ENCODE data around the gene CHEK1. TPM values are rescaled to one million over a fixed set of nuclear protein-coding genes. Genes with fewer than 3 reads are reported as not detected.

Gene CHEK1
- total and polyA plus RNA-seq, 2 donors from 2014 or later: 4.6 to 4.9 TPM

GRCh38 chr11:125618383-125618782 is 6.6 kb upstream of the CHEK1 start:
- FAIRE-seq: no peak

GRCh38 chr11:125621995-125622394 is 3.0 kb upstream of the CHEK1 start:
- no peak overlapping the region for H3K9ac ChIP-seq (ENCODE audit: low read length in 3 of 3)
- intact Hi-C loops (cut with DNase I): no loop called here
- H3K4me3 ChIP-seq (ENCODE audit: low read length in 3 of 3): no peak overlapping the region
- H3K27me3 ChIP-seq (ENCODE audit: control insufficient read depth, insufficient read depth, low read length): no peaks in the 10 kb centered on the region
- H3K36me3 ChIP-seq (ENCODE audit: control insufficient read depth in 2 of 3, insufficient read depth in 3 of 3, low read length in 3 of 3): peaks cover 2 to 34% (median 28%) of the 10 kb centered on the region in 3 donors
- no peaks in the 10 kb centered on the region for H3K9me3 ChIP-seq (ENCODE audit: control insufficient read depth in 2 of 3, insufficient read depth in 1 of 3, low read length in 3 of 3)
- no peak for DNase-seq
- no peak for TF ChIP-seq CTCF (IDR thresholded peaks at IDR 0.05; ENCODE audit: borderline replicate concordance, extremely low read depth, insufficient read depth)
- no peak for FAIRE-seq
- H3K27ac ChIP-seq (ENCODE audit: low read depth in 2 of 2, low read length in 2 of 2): no peak overlapping the region
- H3K4me1 ChIP-seq (ENCODE audit: control insufficient read depth in 2 of 3, insufficient read depth in 2 of 3, low read depth in 1 of 3, low read length in 3 of 3): peaks cover 0 to 4% (median 0%) of the 10 kb centered on the region in 3 donors

More at GRCh38 chr11:125618383-125618782, 6.6 kb upstream of the CHEK1 start:
- H3K27me3 ChIP-seq (ENCODE audit: control insufficient read depth, insufficient read depth, low read length): no peaks in the 10 kb centered on the region
- intact Hi-C loops (cut with DNase I): no loop called here
- no peak for TF ChIP-seq CTCF (IDR thresholded peaks at IDR 0.05; ENCODE audit: borderline replicate concordance, extremely low read depth, insufficient read depth)
- no peaks in the 10 kb centered on the region for H3K9me3 ChIP-seq (ENCODE audit: control insufficient read depth in 2 of 3, insufficient read depth in 1 of 3, low read length in 3 of 3)
- no peak overlapping the region for H3K4me3 ChIP-seq (ENCODE audit: low read length in 3 of 3)
- H3K27ac ChIP-seq (ENCODE audit: low read depth in 2 of 2, low read length in 2 of 2): no peak overlapping the region
- H3K4me1 ChIP-seq (ENCODE audit: control insufficient read depth in 2 of 3, insufficient read depth in 2 of 3, low read depth in 1 of 3, low read length in 3 of 3): no peaks in the 10 kb centered on the region
- H3K36me3 ChIP-seq (ENCODE audit: control insufficient read depth in 2 of 3, insufficient read depth in 3 of 3, low read length in 3 of 3): peaks cover 6 to 60% (median 37%) of the 10 kb centered on the region in 3 donors
- H3K9ac ChIP-seq (ENCODE audit: low read length in 3 of 3): no peak overlapping the region
- no peak for DNase-seq

GRCh38 chr11:125623064-125623463 is 1.9 kb upstream of the CHEK1 start:
- Histone ChIP-seq H3K27me3 (ENCODE audit: control insufficient read depth, insufficient read depth, low read length) (no peaks in the 10 kb centered on the region), H3K27ac (ENCODE audit: low read depth in 2 of 2, low read length in 2 of 2) (no peak overlapping the region), H3K36me3 (ENCODE audit: control insufficient read depth in 2 of 3, insufficient read depth in 3 of 3, low read length in 3 of 3) (peaks cover 2 to 24% (median 23%) of the 10 kb centered on the region in 3 donors), H3K9me3 (ENCODE audit: control insufficient read depth in 2 of 3, insufficient read depth in 1 of 3, low read length in 3 of 3) (no peaks in the 10 kb centered on the region), H3K9ac (ENCODE audit: low read length in 3 of 3) (no peak overlapping the region), H3K4me3 (ENCODE audit: low read length in 3 of 3) (no peak overlapping the region), H3K4me1 (ENCODE audit: control insufficient read depth in 2 of 3, insufficient read depth in 2 of 3, low read depth in 1 of 3, low read length in 3 of 3) (peaks cover 0 to 4% (median 0%) of the 10 kb centered on the region in 3 donors)
- TF ChIP-seq CTCF (IDR thresholded peaks at IDR 0.05; ENCODE audit: borderline replicate concordance, extremely low read depth, insufficient read depth): no peak
- intact Hi-C loops (cut with DNase I): no loop called here
- DNase-seq (no peak), FAIRE-seq (no peak)

- FAIRE-seq: no peak
- Histone ChIP-seq H3K9ac (ENCODE audit: low read length in 3 of 3) (peak overlapping the region; percentile 21 to 89 (median 88)), H3K27ac (ENCODE audit: low read depth in 2 of 2, low read length in 2 of 2) (peak overlapping the region; percentile 94 to 96), H3K9me3 (ENCODE audit: control insufficient read depth in 2 of 3, insufficient read depth in 1 of 3, low read length in 3 of 3) (no peaks in the 10 kb centered on the region), H3K36me3 (ENCODE audit: control insufficient read depth in 2 of 3, insufficient read depth in 3 of 3, low read length in 3 of 3) (peaks cover 0 to 9% (median 5%) of the 10 kb centered on the region in 3 donors), H3K27me3 (ENCODE audit: control insufficient read depth, insufficient read depth, low read length) (no peaks in the 10 kb centered on the region), H3K4me3 (ENCODE audit: low read length in 3 of 3) (peak overlapping the region; percentile 78 to 94 (median 83)), H3K4me1 (ENCODE audit: control insufficient read depth in 2 of 3, insufficient read depth in 2 of 3, low read depth in 1 of 3, low read length in 3 of 3) (peaks cover 0 to 4% (median 0%) of the 10 kb centered on the region in 3 donors)
- no peak for DNase-seq
- no peak for TF ChIP-seq CTCF (IDR thresholded peaks at IDR 0.05; ENCODE audit: borderline replicate concordance, extremely low read depth, insufficient read depth)
- intact Hi-C loops (cut with DNase I): no loop called here
Measured at GRCh38 chr11:125625225-125625629, 264 bp downstream of the CHEK1 start.

All from kidney (tissue), 14 donors.